ENCODE measurements around the gene RASSF5. TPM values are rescaled to one million over a fixed set of nuclear protein-coding genes. Genes with fewer than 3 reads are reported as not detected.

Gene RASSF5
- total RNA-seq, 1 experiment from 2014 or later: 12.4 TPM

DNA sequence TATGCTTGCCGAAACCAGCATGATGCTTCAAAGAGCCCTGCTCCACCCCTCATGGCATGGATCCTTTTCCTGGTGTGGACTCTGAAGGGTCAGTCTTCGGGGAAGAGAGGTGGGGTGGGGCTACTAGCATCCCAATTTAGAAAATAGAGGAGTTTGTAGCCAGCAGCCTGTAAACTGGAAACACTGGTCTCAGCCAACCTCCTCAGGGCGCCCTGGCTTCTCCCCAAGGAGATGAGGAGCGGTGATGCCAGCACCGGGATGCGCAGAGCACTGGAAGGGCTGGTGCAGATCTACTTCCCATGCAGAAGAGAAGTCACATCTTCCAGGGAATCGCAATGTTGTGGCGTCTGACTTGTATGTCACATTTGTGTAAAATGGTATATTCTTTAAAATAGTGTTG, 43.4 kb upstream of the RASSF5 start:
- BruUV-seq (replicated peaks): no TSS peak

DNA sequence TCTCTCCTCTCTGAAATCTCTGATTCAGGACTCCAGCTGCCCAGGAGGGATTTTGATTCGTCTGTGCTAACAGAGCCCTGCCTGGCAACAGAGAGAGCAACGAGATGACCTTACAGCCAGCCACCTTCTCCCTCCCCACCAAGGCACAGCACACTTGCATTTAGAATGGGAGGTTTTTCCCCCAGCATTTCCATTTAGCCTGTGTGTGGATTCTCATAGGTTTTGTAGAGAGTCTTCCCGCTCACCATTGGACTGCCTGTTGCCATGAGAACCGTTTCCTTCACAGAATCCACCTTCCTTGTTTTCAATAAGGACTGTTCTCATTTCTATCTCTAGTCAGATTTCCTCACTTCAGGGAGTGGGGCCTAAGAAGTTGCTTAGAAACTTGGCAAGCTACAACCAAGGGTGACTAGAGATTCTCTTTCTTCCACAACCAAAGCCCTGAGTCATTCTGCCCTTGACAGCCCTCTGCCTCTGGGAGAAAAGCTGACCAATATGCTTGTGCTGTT, 42.8 kb upstream of the RASSF5 start:
- H3K9me3 ChIP-seq (ENCODE audit: insufficient read depth, low read depth): no peaks in the 10 kb centered on the region
- H4K20me1 ChIP-seq (ENCODE audit: insufficient read depth): no peaks in the 10 kb centered on the region; the same call in 1 of the 2 replicates
- no peaks in the 10 kb centered on the region for H3K27me3 ChIP-seq (ENCODE audit: insufficient read depth, low read depth)
- ChIA-PET POLR2A (ENCODE audit: unreplicated experiment) (no interaction called here), CTCF (interaction anchor here (0.6 kb wide), 1 partner anchor 76 kb away, joined by 3 read pairs; no protein-coding TSS in a partner anchor)
- H3K4me2 ChIP-seq: no peak overlapping the region
- DNase-seq: peak in 1 of 2 experiments; percentile 44
- no peak overlapping the region for H2AFZ ChIP-seq
- TF ChIP-seq, protein P1, sequence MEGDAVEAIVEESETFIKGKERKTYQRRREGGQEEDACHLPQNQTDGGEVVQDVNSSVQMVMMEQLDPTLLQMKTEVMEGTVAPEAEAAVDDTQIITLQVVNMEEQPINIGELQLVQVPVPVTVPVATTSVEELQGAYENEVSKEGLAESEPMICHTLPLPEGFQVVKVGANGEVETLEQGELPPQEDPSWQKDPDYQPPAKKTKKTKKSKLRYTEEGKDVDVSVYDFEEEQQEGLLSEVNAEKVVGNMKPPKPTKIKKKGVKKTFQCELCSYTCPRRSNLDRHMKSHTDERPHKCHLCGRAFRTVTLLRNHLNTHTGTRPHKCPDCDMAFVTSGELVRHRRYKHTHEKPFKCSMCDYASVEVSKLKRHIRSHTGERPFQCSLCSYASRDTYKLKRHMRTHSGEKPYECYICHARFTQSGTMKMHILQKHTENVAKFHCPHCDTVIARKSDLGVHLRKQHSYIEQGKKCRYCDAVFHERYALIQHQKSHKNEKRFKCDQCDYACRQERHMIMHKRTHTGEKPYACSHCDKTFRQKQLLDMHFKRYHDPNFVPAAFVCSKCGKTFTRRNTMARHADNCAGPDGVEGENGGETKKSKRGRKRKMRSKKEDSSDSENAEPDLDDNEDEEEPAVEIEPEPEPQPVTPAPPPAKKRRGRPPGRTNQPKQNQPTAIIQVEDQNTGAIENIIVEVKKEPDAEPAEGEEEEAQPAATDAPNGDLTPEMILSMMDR (conservative IDR thresholded peaks at IDR 0.05): no peak
- H3K36me3 ChIP-seq (ENCODE audit: low read depth): 0 out of 2 replicates have a peak, but pooled peaks cover 6% of the 10 kb centered on the region
- BruUV-seq (replicated peaks): no TSS peak
- no peak overlapping the region for H3K4me3 ChIP-seq
- intact Hi-C loops (cut with micrococcal nuclease; ENCODE audit: unreplicated experiment): no loop called here
- H3K79me2 ChIP-seq (ENCODE audit: low read depth): no peaks in the 10 kb centered on the region
- peaks cover 8% of the 10 kb centered on the region for H3K4me1 ChIP-seq (replicated peaks; ENCODE audit: insufficient read depth)
- H3K9me2 ChIP-seq (ENCODE audit: insufficient read depth): no peaks in the 10 kb centered on the region
- H3K27ac ChIP-seq: peak overlapping the region; percentile 18; the same call in 1 of the 2 replicates
- H3F3A ChIP-seq (ENCODE audit: insufficient read depth, low read depth): peaks cover 12% of the 10 kb centered on the region

More for the DNA sequence above, 43.4 kb upstream of the RASSF5 start:
- no peaks in the 10 kb centered on the region for H3K27me3 ChIP-seq (ENCODE audit: insufficient read depth, low read depth)
- H3K4me3 ChIP-seq: no peak overlapping the region
- TF ChIP-seq, protein P1 (conservative IDR thresholded peaks at IDR 0.05): no peak
- TF ChIP-seq EZH2 (IDR thresholded peaks at IDR 0.05; ENCODE audit: low read depth): no peak
- POLR2A ChIA-PET (ENCODE audit: unreplicated experiment): interaction anchor here (0.6 kb wide), 1 partner anchor 433 kb away, joined by 3 read pairs; no protein-coding TSS in a partner anchor
- CTCF ChIA-PET: no interaction called here
- peaks cover 2% of the 10 kb centered on the region for H3K4me1 ChIP-seq (replicated peaks; ENCODE audit: insufficient read depth)
- 0 out of 2 replicates have a peak, but pooled peaks cover 6% of the 10 kb centered on the region for H3K36me3 ChIP-seq (ENCODE audit: low read depth)
- peaks cover 6% of the 10 kb centered on the region; the same call in 1 of the 2 replicates for H3F3A ChIP-seq (ENCODE audit: insufficient read depth, low read depth)
- H3K4me2 ChIP-seq: no peak overlapping the region
- intact Hi-C loops (cut with micrococcal nuclease; ENCODE audit: unreplicated experiment): no loop called here
- H3K9me2 ChIP-seq (ENCODE audit: insufficient read depth): no peaks in the 10 kb centered on the region
- no peaks in the 10 kb centered on the region for H3K79me2 ChIP-seq (ENCODE audit: low read depth)
- no peak overlapping the region for H3K27ac ChIP-seq
- no peaks in the 10 kb centered on the region for H3K9me3 ChIP-seq (ENCODE audit: insufficient read depth, low read depth)
- no peak for DNase-seq
- H2AFZ ChIP-seq: no peak overlapping the region
- no peaks in the 10 kb centered on the region; the same call in 1 of the 2 replicates for H4K20me1 ChIP-seq (ENCODE audit: insufficient read depth)

GRCh38 chr1:206465951-206466350, 41.4 kb upstream of the RASSF5 start:
- H3K36me3 ChIP-seq (ENCODE audit: low read depth): 0 out of 2 replicates have a peak, but pooled peaks cover 6% of the 10 kb centered on the region
- ChIA-PET CTCF (no interaction called here), POLR2A (ENCODE audit: unreplicated experiment) (no interaction called here)
- H3K4me2 ChIP-seq: no peak overlapping the region
- no peak overlapping the region for H3K4me3 ChIP-seq
- H3K79me2 ChIP-seq (ENCODE audit: low read depth): no peaks in the 10 kb centered on the region; the same call in 1 of the 2 replicates
- no peaks in the 10 kb centered on the region for H3K27me3 ChIP-seq (ENCODE audit: insufficient read depth, low read depth)
- no peaks in the 10 kb centered on the region; the same call in 1 of the 2 replicates for H4K20me1 ChIP-seq (ENCODE audit: insufficient read depth)
- no peak for DNase-seq
- H3K9me3 ChIP-seq (ENCODE audit: insufficient read depth, low read depth): no peaks in the 10 kb centered on the region
- peaks cover 16% of the 10 kb centered on the region for H3K4me1 ChIP-seq (replicated peaks; ENCODE audit: insufficient read depth)
- no TSS peak for BruUV-seq (replicated peaks)
- no peak for TF ChIP-seq EZH2 (IDR thresholded peaks at IDR 0.05; ENCODE audit: low read depth)
- TF ChIP-seq, protein P1 (conservative IDR thresholded peaks at IDR 0.05): no peak
- no peaks in the 10 kb centered on the region for H3K9me2 ChIP-seq (ENCODE audit: insufficient read depth)
- intact Hi-C loops (cut with micrococcal nuclease; ENCODE audit: unreplicated experiment): no loop called here
- H2AFZ ChIP-seq: no peak overlapping the region
- no peak overlapping the region for H3K27ac ChIP-seq
- peaks cover 22% of the 10 kb centered on the region for H3F3A ChIP-seq (ENCODE audit: insufficient read depth, low read depth)

All from PC-9 (cell line).